Activated B cell treated with CpG ODN at 0.5 μM for 24 hours (primary cell): ENCODE measurements around the gene CDHR2. TPM values are rescaled to one million over a fixed set of nuclear protein-coding genes. Genes with fewer than 3 reads are reported as not detected.

Source experiments
- ATAC-seq: fragments of 200-7000 bp; cut with Tn5 transposase; one replicate; pipeline ENCODE4 v1.10.0; 2021; ENCODE audit warnings: low read depth, mild to moderate bottlenecking, moderate library complexity
- CTCF ChIA-PET: fragments of 350-600 bp; sonication (Branson Sonifier 250); formaldehyde crosslinking; loops from one replicate; lab custom pipeline; 2021; ENCODE audit warnings: antibody characterized with exemption; lab: Charles Lee
- POLR2A ChIA-PET: fragments of 350-600 bp; sonication (Branson Sonifier 250); formaldehyde crosslinking; loops from one replicate; lab custom pipeline; 2021; ENCODE audit warnings: antibody characterized with exemption; lab: Charles Lee
- DNase-seq: peaks from one replicate; pipeline ENCODE4 v3.0.0; 2022
- H3K27ac Mint-ChIP-seq: one replicate; pipeline ENCODE4 v1.8.0; 2020; ENCODE audit warnings: mixed read lengths
- H3K27me3 Mint-ChIP-seq: one replicate; pipeline ENCODE4 v1.8.0; 2021; ENCODE audit warnings: mixed read lengths
- H3K36me3 Mint-ChIP-seq: one replicate; pipeline ENCODE4 v1.8.0; 2021; ENCODE audit warnings: low read depth, mixed read lengths
- H3K4me1 Mint-ChIP-seq: one replicate; pipeline ENCODE4 v1.8.0; 2021; ENCODE audit warnings: mixed read lengths
- H3K4me3 Mint-ChIP-seq: one replicate; pipeline ENCODE4 v1.8.0; 2020; ENCODE audit warnings: mild to moderate bottlenecking, mixed read lengths
- H3K9me3 Mint-ChIP-seq: one replicate; pipeline ENCODE4 v1.8.0; 2020; ENCODE audit warnings: mixed read lengths
- intact Hi-C: fragments of 100-400 bp; cut with micrococcal nuclease; formaldehyde crosslinking; loops from one replicate; pipeline ENCODE4 v1.15.1; 2024
- total RNA-seq: library from RNA; stranded (reverse); gene quantifications from 2 replicates; pipeline ENCODE4 v1.2.3, GENCODE V29; 2022
- TF ChIP-seq, protein P1 (sequence below): fragments of 200-600 bp; IDR thresholded peaks from one replicate; pipeline ENCODE4 v1.8.0; 2022; ENCODE audit warnings: antibody characterized with exemption, mild to moderate bottlenecking

Gene CDHR2
- total RNA-seq, 1 donor from 2014 or later: 0.31 TPM

DNA sequence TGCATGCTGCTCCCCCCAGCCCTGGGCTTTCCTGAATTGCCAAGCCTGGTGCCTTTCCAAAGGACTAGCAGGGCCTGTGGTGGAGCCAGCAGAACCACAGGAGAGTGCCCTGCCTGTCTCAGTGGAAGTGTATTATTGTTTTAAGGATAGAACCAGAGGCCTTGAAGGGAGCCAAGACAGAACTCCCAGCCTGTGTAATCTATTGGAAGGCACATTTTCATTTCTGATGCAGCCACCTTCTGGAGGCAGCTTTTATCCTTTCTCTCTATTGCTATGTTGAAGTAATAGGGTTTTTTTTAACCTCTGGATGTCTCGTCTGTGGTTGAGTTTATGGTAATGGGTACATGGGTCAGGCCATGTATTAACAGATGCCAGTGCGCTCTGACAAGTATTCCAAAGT, 41.2 kb upstream of the CDHR2 start:
- no peak for ATAC-seq
- no peaks in the 10 kb centered on the region for H3K4me1 Mint-ChIP-seq
- no peak overlapping the region for H3K27ac Mint-ChIP-seq
- H3K9me3 Mint-ChIP-seq: no peaks in the 10 kb centered on the region
- no peaks in the 10 kb centered on the region for H3K27me3 Mint-ChIP-seq
- TF ChIP-seq, protein P1, sequence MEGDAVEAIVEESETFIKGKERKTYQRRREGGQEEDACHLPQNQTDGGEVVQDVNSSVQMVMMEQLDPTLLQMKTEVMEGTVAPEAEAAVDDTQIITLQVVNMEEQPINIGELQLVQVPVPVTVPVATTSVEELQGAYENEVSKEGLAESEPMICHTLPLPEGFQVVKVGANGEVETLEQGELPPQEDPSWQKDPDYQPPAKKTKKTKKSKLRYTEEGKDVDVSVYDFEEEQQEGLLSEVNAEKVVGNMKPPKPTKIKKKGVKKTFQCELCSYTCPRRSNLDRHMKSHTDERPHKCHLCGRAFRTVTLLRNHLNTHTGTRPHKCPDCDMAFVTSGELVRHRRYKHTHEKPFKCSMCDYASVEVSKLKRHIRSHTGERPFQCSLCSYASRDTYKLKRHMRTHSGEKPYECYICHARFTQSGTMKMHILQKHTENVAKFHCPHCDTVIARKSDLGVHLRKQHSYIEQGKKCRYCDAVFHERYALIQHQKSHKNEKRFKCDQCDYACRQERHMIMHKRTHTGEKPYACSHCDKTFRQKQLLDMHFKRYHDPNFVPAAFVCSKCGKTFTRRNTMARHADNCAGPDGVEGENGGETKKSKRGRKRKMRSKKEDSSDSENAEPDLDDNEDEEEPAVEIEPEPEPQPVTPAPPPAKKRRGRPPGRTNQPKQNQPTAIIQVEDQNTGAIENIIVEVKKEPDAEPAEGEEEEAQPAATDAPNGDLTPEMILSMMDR: no peak
- peaks cover 58% of the 10 kb centered on the region for H3K36me3 Mint-ChIP-seq
- intact Hi-C loops: loop anchor here (5.0 kb wide), 1 partner anchor 34 kb away; no protein-coding TSS in a partner anchor
- CTCF ChIA-PET: no interaction called here
- H3K4me3 Mint-ChIP-seq: no peak overlapping the region
- POLR2A ChIA-PET: interaction anchor here (0.9 kb wide), 1 partner anchor 29 kb away, joined by 7 read pairs; the partner anchor contains the start of gene RNF44
- no peak for DNase-seq

- Mint-ChIP-seq H3K4me3 (no peak overlapping the region), H3K9me3 (no peaks in the 10 kb centered on the region), H3K27me3 (no peaks in the 10 kb centered on the region), H3K4me1 (no peaks in the 10 kb centered on the region), H3K27ac (no peak overlapping the region), H3K36me3 (peaks cover 56% of the 10 kb centered on the region)
- CTCF ChIA-PET: no interaction called here
- no peak for DNase-seq
- no peak for ATAC-seq
- POLR2A ChIA-PET: no interaction called here
- TF ChIP-seq, protein P1: no peak
- intact Hi-C loops: loop anchor here (5.0 kb wide), 1 partner anchor 34 kb away; no protein-coding TSS in a partner anchor
Measured at GRCh38 chr5:176508603-176509002, 40.5 kb upstream of the CDHR2 start.

- peak overlapping the region; percentile 88 for H3K27ac Mint-ChIP-seq
- ChIA-PET CTCF (interaction anchor here (1.5 kb wide), 1 partner anchor 60 kb away, joined by 4 read pairs; no protein-coding TSS in a partner anchor), POLR2A (interaction anchor here (0.7 to 2.9 kb wide), 4 partner anchors 23 to 486 kb away, joined by 3 to 26 read pairs (median 3); partner anchors contain the start of gene RNF44)
- intact Hi-C loops: no loop called here
- peaks cover 23% of the 10 kb centered on the region for H3K4me1 Mint-ChIP-seq
- no peak overlapping the region for H3K4me3 Mint-ChIP-seq
- ATAC-seq: no peak
- H3K9me3 Mint-ChIP-seq: no peaks in the 10 kb centered on the region
- no peak for DNase-seq
- no peaks in the 10 kb centered on the region for H3K27me3 Mint-ChIP-seq
- TF ChIP-seq, protein P1: no peak
- H3K36me3 Mint-ChIP-seq: peaks cover 10% of the 10 kb centered on the region
Measured at GRCh38 chr5:176513788-176514187, 35.4 kb upstream of the CDHR2 start.

DNA sequence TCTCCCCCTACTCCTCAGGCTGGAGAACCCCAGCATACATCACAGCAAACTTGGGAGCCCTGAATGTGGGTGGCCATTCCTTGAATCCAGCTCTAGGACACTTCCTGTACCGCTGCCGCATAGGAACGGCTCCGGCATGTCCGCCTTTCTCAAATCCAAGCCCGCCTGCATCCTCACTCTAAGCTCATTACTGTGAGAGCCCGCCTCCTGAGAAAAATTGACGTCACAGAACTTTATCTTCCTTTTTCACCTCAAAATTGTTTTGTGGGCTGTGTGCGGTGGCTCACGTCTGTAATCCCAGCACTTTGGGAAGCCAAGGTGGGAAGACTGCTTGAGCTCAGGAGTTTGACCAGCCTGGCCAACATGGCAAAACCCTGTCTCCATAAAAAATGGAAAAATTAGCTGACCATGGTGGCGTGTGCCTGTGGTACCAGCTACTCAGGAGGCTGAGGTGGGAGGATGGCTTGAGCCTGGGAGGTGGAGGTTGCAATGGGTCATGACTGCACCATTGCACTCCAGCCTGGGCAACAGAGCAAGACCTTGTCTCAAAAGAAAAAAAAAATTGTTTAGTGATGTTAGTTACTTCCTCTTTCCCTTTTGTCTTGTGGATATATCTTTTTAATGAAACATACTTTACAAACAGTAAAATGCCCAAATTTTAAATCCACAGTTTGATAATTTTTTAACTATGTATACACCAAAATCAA, 34.7 kb upstream of the CDHR2 start:
- intact Hi-C loops: no loop called here
- CTCF ChIA-PET: interaction anchor here (1.5 kb wide), 1 partner anchor 59 kb away, joined by 4 read pairs; no protein-coding TSS in a partner anchor
- no peaks in the 10 kb centered on the region for H3K9me3 Mint-ChIP-seq
- POLR2A ChIA-PET: interaction anchor here (1.0 to 2.9 kb wide), 4 partner anchors 22 to 126 kb away, joined by 3 to 26 read pairs (median 4); partner anchors contain the start of genes NOP16 and RNF44
- DNase-seq (no peak), ATAC-seq (peak; percentile 78)
- H3K36me3 Mint-ChIP-seq: peaks cover 6% of the 10 kb centered on the region
- H3K4me3 Mint-ChIP-seq: peak overlapping the region; percentile 71
- TF ChIP-seq, protein P1: no peak
- peak overlapping the region; percentile 88 for H3K27ac Mint-ChIP-seq
- H3K4me1 Mint-ChIP-seq: peaks cover 23% of the 10 kb centered on the region
- H3K27me3 Mint-ChIP-seq: no peaks in the 10 kb centered on the region

GRCh38 chr5:176515396-176515795, 33.7 kb upstream of the CDHR2 start:
- intact Hi-C loops: loop anchor here (1.0 kb wide), 1 partner anchor 19 kb away; no protein-coding TSS in a partner anchor
- Mint-ChIP-seq H3K4me3 (peak overlapping the region; percentile 32), H3K9me3 (no peaks in the 10 kb centered on the region), H3K27ac (peak overlapping the region; percentile 88), H3K27me3 (no peaks in the 10 kb centered on the region), H3K36me3 (no peaks in the 10 kb centered on the region), H3K4me1 (peaks cover 23% of the 10 kb centered on the region)
- ChIA-PET POLR2A (interaction anchor here (0.7 to 2.9 kb wide), 4 partner anchors 17 to 127 kb away, joined by 4 to 26 read pairs (median 6); partner anchors contain the start of genes NOP16 and RNF44), CTCF (interaction anchor here (1.5 kb wide), 1 partner anchor 58 kb away, joined by 4 read pairs; no protein-coding TSS in a partner anchor)
- TF ChIP-seq, protein P1: no peak
- no peak for DNase-seq
- peak; percentile 12 for ATAC-seq
